OCI-LY1 (cell line): Measurements from ENCODE around the gene CREBRF.
"Not testable (repeated sequence)": the region's sequence is repeated elsewhere in the genome, so short reads cannot be mapped to it uniquely, and the experiment has no call there.

Source experiments
- CTCF ChIP-seq: fragments of 200-600 bp; sonication (generic), shearing (Covaris generic); IDR thresholded peaks from 2 replicates; pipeline ENCODE4 v1.5.1; 2017; ENCODE audit warnings: mild to moderate bottlenecking, antibody characterized with exemption, low read length, moderate library complexity, mixed read lengths
- EZH2 ChIP-seq: fragments of 200-600 bp; sonication (generic), shearing (Covaris generic); IDR thresholded peaks from 2 replicates; pipeline ENCODE4 v1.8.0; 2017; ENCODE audit warnings: borderline replicate concordance, mixed run types, mild to moderate bottlenecking, antibody characterized with exemption, low read length, moderate library complexity, mixed read lengths

GRCh38 chr5:173032096-173032495 lies 24.1 kb upstream of the CREBRF start:
- TF ChIP-seq CTCF, EZH2: not testable (repeated sequence)
